Dendritic cell treated with granulocyte-macrophage colony-stimulating factor and Interleukin-4, amounts not matched to agents 40 ng/mL and 50 ng/mL, for 4 days (primary cell): Measurements from ENCODE around the gene LRIG2.

ENCODE experiments used
- H3K27ac Mint-ChIP-seq: one replicate; pipeline ENCODE4 v1.8.0; 2022; ENCODE audit warnings: mild to moderate bottlenecking, mixed read lengths
- H3K27me3 Mint-ChIP-seq: one replicate; pipeline ENCODE4 v1.8.0; 2022; ENCODE audit warnings: mild to moderate bottlenecking, mixed read lengths
- H3K36me3 Mint-ChIP-seq: one replicate; pipeline ENCODE4 v1.8.0; 2022; ENCODE audit warnings: low read depth, mixed read lengths
- H3K4me1 Mint-ChIP-seq: one replicate; pipeline ENCODE4 v1.8.0; 2022; ENCODE audit warnings: low read depth, mixed read lengths
- H3K4me3 Mint-ChIP-seq: one replicate; pipeline ENCODE4 v1.8.0; 2022; ENCODE audit warnings: mild to moderate bottlenecking, moderate library complexity, mixed read lengths
- H3K9me3 Mint-ChIP-seq: one replicate; pipeline ENCODE4 v1.8.0; 2022; ENCODE audit warnings: mixed read lengths
- intact Hi-C: fragments of 100-400 bp; cut with micrococcal nuclease; formaldehyde crosslinking; loops from one replicate; pipeline ENCODE4 v1.15.0; 2022

The LRIG2 gene

DNA sequence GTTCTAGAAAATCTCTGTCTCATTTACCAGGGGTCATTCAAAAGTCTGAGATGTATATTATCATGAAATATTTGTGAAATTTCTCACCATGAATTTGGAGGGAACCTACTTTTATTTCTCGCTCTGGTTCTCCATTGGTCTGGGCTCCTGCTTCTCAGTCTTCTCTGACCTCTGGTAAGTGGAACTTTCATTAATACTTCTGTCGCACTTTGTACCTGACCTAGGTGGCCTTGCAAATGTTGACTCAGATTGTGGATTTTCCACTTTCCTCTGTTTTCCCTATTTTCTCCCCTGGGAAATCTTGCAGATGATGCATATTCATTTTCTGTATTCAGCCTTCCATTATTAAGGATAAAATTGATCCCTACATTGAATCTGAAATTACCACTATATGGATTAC, 53.2 kb downstream of the LRIG2 start:
- Mint-ChIP-seq H3K4me1 (peaks cover 9% of the 10 kb centered on the region), H3K4me3 (no peak overlapping the region), H3K27me3 (no peaks in the 10 kb centered on the region), H3K27ac (no peak overlapping the region), H3K9me3 (no peaks in the 10 kb centered on the region), H3K36me3 (peaks cover 76% of the 10 kb centered on the region)
- intact Hi-C loops, result loop anchor here (10.0 kb wide), 1 partner anchor 839 kb away; no protein-coding TSS in a partner anchor

DNA sequence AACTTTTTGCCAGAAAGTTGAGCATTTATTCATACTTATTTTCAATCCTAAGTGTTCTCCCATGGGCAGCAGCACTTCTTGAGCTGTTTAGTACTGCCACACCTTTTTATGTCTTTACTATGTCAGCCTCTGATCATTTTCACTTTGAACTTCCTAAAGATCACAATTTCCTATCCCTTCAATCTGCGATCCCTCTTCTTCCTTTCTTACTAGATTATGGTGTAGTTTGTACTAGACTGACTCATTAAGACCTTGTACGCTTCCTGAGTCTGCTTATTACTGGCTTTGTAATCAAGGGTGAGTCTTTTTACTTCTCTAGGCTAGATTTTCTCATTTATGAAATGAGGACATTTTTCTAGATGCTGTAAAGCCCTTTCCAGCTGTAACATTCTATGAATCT, 55.1 kb downstream of the LRIG2 start:
- intact Hi-C loops, result loop anchor here (10.0 kb wide), 1 partner anchor 837 kb away; no protein-coding TSS in a partner anchor
- Mint-ChIP-seq H3K4me1 (peaks cover 28% of the 10 kb centered on the region), H3K27me3 (no peaks in the 10 kb centered on the region), H3K27ac (no peak overlapping the region), H3K4me3 (no peak overlapping the region), H3K36me3 (peaks cover 57% of the 10 kb centered on the region), H3K9me3 (no peaks in the 10 kb centered on the region)

DNA sequence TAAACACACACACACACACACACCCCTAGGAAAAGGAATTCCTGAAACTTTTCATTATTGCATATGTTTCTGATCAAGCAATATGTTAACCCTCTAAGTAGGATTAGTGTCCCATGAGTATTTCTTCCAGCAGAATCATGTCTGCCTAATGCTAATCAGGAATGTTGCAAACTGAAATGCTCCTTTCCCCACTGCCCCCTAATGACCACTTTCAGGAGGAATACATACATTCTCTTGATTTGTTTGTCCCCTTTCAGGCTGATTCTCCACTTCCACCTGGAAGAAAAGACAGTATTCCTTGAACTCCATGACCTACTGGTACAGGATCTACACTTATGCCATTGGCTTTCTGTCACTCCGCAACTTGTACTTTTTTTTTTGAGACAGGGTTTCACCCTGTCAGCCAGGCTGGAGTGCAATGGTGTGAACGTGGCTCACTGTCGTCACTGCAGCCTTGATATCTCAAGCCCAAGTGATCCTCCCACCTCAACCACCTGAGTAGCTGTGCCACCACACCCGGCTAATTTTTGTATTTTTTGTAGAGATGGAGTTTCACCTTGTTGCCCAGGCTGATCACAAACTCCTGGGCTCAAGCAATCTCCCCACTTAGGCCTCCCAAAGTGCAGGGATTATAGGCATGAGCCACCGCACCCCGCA, 56.7 kb downstream of the LRIG2 start:
- Mint-ChIP-seq H3K4me1 (peaks cover 30% of the 10 kb centered on the region), H3K9me3 (no peaks in the 10 kb centered on the region), H3K27me3 (no peaks in the 10 kb centered on the region), H3K27ac (no peak overlapping the region), H3K36me3 (peaks cover 48% of the 10 kb centered on the region), H3K4me3 (no peak overlapping the region)
- intact Hi-C loops, result loop anchor here (10.0 kb wide), 1 partner anchor 835 kb away; no protein-coding TSS in a partner anchor

DNA sequence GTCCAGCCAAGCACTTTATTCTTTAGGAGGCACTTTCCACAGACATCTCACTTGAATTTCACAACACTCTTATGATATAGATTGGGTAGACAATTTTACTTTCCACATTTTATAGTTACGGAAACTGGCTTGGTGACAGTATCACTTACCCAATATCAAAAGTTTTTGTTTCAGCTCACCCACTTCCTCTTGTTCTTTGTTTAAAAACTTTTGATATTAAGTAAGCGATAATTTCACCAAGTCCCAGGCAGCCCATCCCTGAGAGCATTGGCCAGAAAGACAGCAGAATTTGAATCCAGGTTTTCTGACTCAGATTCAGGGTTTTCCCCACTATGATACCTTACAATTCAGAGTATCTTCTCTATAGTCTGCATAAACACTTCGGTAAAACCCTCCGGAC, 60.0 kb downstream of the LRIG2 start:
- Mint-ChIP-seq H3K4me3 (no peak overlapping the region), H3K36me3 (peaks cover 19% of the 10 kb centered on the region), H3K27ac (peak overlapping the region; percentile 60), H3K4me1 (peaks cover 30% of the 10 kb centered on the region), H3K9me3 (no peaks in the 10 kb centered on the region), H3K27me3 (no peaks in the 10 kb centered on the region)
- intact Hi-C loops, result no loop called here

DNA sequence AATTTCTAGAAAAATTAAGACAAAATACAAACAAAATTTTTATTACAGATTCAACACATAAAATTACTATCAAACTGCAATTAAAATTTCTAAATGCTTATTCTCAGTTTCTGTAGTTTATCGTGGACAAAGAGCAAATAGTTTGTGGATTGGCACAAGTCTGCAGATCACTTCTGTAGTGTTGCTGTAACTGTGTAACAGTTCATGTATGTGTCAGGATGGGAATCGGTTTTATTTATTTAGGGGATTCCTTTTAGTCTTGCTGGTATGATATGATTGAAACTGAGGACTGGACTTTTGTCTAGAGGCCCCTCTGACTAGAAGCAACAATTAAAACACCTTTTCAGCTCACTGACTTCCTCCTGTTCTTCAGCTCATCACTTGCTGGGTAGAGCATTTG, 60.8 kb downstream of the LRIG2 start:
- H3K36me3 Mint-ChIP-seq, result peaks cover 15% of the 10 kb centered on the region
- no peaks in the 10 kb centered on the region for H3K27me3 Mint-ChIP-seq
- peaks cover 30% of the 10 kb centered on the region for H3K4me1 Mint-ChIP-seq
- H3K4me3 Mint-ChIP-seq, result no peak overlapping the region
- no peak overlapping the region for H3K27ac Mint-ChIP-seq
- intact Hi-C loops, result no loop called here
- H3K9me3 Mint-ChIP-seq, result no peaks in the 10 kb centered on the region

DNA sequence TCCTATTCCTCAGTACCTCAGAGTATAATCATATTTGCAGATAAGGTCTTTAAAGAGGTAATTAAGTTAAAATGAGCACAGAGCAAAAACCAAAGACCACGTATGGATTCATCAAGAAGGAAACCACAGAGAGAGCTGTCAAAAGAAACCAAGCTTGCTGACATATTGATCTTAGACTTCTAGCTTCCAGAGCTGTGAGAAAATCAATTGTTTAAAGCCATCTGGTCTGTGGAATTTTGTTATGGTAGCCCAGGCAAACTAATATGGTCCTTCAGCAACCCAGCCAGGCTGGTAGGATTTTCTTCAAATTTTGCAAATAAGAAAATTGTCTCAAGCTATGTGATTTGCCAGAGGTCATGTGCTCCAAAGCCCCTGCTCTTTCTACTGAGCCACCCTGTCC, 62.5 kb downstream of the LRIG2 start:
- Mint-ChIP-seq H3K27ac (no peak overlapping the region), H3K27me3 (no peaks in the 10 kb centered on the region), H3K9me3 (no peaks in the 10 kb centered on the region), H3K4me3 (no peak overlapping the region), H3K36me3 (peaks cover 6% of the 10 kb centered on the region), H3K4me1 (peaks cover 29% of the 10 kb centered on the region)
- intact Hi-C loops, result no loop called here

DNA sequence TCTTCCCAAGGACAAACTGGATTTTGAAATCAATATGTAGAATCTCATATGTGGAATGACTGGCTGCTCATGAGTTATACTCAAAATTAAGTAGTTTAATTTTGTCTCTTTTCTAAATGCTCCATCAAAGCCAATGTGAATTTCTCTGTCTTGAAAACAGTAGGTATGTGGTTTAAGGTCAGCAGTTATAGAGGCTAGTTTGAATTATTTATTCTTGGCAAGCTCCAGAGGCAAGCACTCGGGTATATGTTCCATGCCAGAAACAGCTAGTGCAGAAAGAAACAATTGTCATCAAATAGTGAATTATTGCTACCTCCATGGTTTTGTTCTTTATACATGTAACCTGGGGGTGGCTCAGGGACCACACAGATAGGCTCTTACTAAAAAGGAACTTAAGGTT, 63.5 kb downstream of the LRIG2 start:
- Mint-ChIP-seq H3K27me3 (no peaks in the 10 kb centered on the region), H3K36me3 (peaks cover 6% of the 10 kb centered on the region), H3K4me1 (peaks cover 36% of the 10 kb centered on the region), H3K27ac (no peak overlapping the region), H3K9me3 (no peaks in the 10 kb centered on the region), H3K4me3 (no peak overlapping the region)
- intact Hi-C loops, result no loop called here

DNA sequence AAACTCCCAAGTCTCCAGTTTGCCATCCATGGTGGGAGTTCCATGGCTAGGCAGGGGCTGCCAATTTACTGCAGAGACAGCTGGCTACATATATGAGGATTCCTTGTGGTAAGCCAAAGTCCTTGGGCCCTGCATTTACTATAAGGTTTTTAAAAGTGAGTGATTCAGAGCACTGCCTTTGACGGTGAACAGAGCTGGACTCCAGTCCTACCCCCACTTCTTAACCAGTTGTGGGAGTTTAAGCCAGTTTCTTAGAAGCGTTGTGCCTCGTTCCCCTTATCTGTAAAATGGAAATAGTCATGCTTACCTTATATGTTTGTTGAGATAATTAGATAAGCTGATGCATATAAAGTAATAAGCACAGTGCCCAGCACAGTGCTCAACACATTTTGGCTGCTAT, 64.6 kb downstream of the LRIG2 start:
- Mint-ChIP-seq H3K4me3 (no peak overlapping the region), H3K27me3 (no peaks in the 10 kb centered on the region)
- intact Hi-C loops, result no loop called here

DNA sequence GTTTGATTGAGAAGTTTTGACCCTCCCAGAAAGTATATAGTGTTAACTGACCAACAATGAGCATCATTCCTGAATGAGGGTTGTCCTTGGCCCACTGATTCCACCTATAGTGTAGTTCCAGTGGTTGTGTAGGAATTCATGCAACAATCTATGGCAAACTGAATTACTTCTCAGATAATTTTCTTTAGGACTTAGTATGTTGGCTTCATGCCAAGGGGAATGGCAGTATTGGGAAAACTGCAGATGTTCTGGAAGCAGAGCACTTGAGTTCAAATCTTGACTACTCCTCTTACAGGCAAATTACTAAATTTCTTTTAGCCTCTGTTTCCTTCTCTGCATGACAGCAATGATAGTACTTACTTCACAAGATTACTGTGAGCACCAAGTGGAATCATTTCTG, 65.8 kb downstream of the LRIG2 start:
- Mint-ChIP-seq H3K4me1 (peaks cover 29% of the 10 kb centered on the region), H3K9me3 (no peaks in the 10 kb centered on the region), H3K27me3 (no peaks in the 10 kb centered on the region), H3K4me3 (no peak overlapping the region), H3K27ac (no peak overlapping the region), H3K36me3 (peaks cover 6% of the 10 kb centered on the region)
- intact Hi-C loops, result no loop called here

More for the DNA sequence above, 64.6 kb downstream of the LRIG2 start:
- Mint-ChIP-seq H3K27ac (no peak overlapping the region), H3K9me3 (no peaks in the 10 kb centered on the region), H3K36me3 (peaks cover 6% of the 10 kb centered on the region), H3K4me1 (peaks cover 36% of the 10 kb centered on the region)

DNA sequence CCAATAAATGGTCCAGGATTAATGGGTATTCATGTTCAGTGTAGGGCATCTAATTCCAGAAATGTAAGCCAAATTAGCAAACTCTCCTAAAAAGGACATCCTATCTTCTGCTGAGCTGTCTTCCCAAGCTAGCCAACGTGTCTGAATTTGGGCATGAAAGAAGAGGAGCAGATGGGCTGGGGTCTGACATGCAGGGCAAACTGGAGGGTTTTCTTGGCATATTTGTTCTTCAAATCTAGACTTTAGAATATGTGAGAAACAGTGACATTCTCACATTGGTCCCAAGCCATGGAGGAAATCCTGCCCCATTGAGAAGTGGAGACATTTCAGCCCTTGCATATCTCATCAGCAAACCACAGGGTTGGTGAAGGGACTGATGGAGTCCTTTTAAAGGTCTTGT, 67.2 kb downstream of the LRIG2 start:
- Mint-ChIP-seq H3K9me3 (no peaks in the 10 kb centered on the region), H3K36me3 (no peaks in the 10 kb centered on the region), H3K27ac (peak overlapping the region; percentile 77), H3K27me3 (no peaks in the 10 kb centered on the region), H3K4me1 (peaks cover 29% of the 10 kb centered on the region), H3K4me3 (no peak overlapping the region)
- intact Hi-C loops, result loop anchor here (2.0 kb wide), 1 partner anchor 539 kb away; no protein-coding TSS in a partner anchor

DNA sequence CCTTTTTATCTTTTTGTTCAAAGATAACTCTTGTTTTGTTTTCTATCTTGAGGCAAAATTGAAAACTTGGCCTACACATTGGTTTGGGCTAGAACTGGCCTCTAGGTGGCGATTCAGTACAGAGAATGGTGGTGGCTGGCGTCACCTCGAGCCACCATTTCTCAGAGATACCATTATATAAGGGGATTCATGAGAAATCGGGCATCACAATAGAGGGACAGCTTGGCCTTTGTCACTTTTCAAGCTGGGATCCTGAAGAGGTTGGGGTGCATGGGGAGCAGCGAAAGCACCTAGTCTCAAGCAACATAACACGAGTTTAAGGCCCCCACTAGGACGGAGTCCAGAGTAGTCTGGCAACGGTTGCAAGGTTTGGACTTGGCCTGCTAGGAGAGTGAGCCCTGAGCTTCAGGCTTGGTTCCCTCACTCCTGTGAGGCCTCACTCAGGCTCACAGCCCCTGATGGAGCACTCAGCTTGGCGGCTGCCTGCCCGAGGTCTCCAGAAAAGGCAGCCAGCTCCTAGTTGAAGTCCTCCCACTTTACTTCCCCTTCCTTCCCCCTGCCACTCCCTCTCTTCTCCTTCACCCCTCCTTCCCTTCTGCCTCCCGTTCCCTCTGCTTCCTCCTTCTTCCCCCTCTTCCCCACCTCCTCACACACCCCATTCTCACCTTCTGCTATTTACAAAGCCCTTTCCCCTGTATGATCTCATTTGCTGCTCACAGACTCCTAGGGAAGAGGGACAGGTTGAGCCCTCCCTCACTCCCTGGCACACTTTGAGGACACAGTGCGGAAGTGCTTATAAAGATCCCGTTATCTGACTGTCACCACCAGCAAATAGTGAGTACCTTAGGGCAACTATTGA, 67.8 kb downstream of the LRIG2 start:
- H3K27ac Mint-ChIP-seq, result peak overlapping the region; percentile 77
- H3K4me3 Mint-ChIP-seq, result peak overlapping the region; percentile 21
- intact Hi-C loops, result loop anchor here (2.0 kb wide), 1 partner anchor 538 kb away; no protein-coding TSS in a partner anchor
- H3K27me3 Mint-ChIP-seq, result no peaks in the 10 kb centered on the region
- H3K36me3 Mint-ChIP-seq, result no peaks in the 10 kb centered on the region
- H3K4me1 Mint-ChIP-seq, result peaks cover 29% of the 10 kb centered on the region
- H3K9me3 Mint-ChIP-seq, result no peaks in the 10 kb centered on the region

DNA sequence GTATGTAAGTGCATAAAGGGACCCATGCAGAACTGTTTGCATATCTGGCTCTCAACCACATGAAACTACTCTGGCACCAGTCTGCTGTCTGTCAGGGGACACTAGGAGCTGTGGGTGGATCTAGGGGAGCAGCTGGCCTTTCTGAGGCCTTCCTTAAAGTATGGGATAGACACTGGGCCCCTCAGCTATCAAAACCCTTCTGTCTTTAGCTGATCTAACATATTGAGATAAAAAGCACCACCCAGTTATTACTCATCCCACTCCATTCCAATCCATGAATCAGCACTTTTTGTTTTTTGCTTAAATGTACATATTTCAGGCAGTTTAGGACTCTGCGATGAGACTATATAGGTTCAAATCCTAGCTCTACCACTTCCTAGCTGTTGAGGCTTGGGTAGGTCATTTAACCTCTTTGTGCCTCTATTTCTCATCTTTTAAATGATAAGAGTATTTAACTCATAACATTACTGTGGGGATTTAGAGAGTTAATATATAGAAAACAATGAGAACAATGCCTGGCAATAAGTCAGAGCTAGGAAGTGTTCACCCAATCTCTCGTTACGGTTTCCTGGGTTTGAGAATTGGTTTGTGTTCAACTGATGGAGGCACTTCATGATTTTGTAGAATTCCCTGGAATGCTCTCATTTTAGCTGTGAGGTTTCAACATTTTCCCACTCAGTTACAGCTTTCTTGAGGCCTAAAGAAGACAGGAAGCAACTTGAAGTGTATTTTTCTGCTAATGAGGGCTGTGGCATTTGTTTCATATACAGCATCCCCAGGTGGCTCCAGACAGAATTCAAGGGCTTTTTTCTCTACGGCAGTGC, 68.9 kb downstream of the LRIG2 start:
- Mint-ChIP-seq H3K36me3 (no peaks in the 10 kb centered on the region), H3K4me1 (peaks cover 29% of the 10 kb centered on the region), H3K9me3 (no peaks in the 10 kb centered on the region), H3K27me3 (no peaks in the 10 kb centered on the region), H3K4me3 (no peak overlapping the region), H3K27ac (peak overlapping the region; percentile 77)
- intact Hi-C loops, result loop anchor here (2.0 kb wide), 1 partner anchor 537 kb away; no protein-coding TSS in a partner anchor

DNA sequence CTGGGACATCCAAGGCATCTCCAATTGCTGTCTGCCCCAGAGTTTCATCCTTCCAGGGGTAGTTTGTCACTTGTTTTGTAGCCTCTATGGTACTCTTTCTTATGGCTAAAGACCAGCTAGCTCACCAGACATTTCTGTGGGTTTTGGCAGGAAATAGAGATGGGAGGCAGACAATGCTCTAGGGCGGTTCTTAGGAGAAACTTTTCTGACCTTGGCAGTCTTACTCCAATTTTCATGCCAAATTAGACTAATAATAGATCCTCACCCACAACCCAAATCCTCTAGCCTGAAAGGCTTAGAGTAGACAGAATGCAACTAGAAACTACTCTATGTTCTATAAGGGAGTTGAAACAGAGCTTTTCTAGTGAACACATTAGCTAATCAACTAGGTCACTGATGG, 69.8 kb downstream of the LRIG2 start:
- no peak overlapping the region for H3K27ac Mint-ChIP-seq
- H3K9me3 Mint-ChIP-seq, result no peaks in the 10 kb centered on the region
- intact Hi-C loops, result no loop called here
- H3K4me3 Mint-ChIP-seq, result no peak overlapping the region
- no peaks in the 10 kb centered on the region for H3K36me3 Mint-ChIP-seq
- peaks cover 29% of the 10 kb centered on the region for H3K4me1 Mint-ChIP-seq
- H3K27me3 Mint-ChIP-seq, result no peaks in the 10 kb centered on the region
